GM19324 (cell line): ENCODE data around the gene NECAP2.

Source experiments
- ATAC-seq: cut with Tn5 transposase; IDR thresholded peaks from one replicate; pipeline ENCODE4 v1.9.1; 2021; ENCODE audit warnings: mild to moderate bottlenecking, moderate library complexity; ENCODE audit not compliant: unreplicated experiment, low FRiP score

The NECAP2 gene

GRCh38 chr1:16440470-16441281 lies at the start of gene NECAP2:
Gene NECAP2, plus strand, starts transcription at chr1:16440724. Its CDS starts 38 bp downstream, at chr1:16440762.
- ATAC-seq = peak; percentile 90

- ATAC-seq = no peak
Measured at GRCh38 chr1:16391411-16391810, 49.1 kb upstream of the NECAP2 start.

- no peak for ATAC-seq
Measured at GRCh38 chr1:16392740-16393569, 47.6 kb upstream of the NECAP2 start.

DNA sequence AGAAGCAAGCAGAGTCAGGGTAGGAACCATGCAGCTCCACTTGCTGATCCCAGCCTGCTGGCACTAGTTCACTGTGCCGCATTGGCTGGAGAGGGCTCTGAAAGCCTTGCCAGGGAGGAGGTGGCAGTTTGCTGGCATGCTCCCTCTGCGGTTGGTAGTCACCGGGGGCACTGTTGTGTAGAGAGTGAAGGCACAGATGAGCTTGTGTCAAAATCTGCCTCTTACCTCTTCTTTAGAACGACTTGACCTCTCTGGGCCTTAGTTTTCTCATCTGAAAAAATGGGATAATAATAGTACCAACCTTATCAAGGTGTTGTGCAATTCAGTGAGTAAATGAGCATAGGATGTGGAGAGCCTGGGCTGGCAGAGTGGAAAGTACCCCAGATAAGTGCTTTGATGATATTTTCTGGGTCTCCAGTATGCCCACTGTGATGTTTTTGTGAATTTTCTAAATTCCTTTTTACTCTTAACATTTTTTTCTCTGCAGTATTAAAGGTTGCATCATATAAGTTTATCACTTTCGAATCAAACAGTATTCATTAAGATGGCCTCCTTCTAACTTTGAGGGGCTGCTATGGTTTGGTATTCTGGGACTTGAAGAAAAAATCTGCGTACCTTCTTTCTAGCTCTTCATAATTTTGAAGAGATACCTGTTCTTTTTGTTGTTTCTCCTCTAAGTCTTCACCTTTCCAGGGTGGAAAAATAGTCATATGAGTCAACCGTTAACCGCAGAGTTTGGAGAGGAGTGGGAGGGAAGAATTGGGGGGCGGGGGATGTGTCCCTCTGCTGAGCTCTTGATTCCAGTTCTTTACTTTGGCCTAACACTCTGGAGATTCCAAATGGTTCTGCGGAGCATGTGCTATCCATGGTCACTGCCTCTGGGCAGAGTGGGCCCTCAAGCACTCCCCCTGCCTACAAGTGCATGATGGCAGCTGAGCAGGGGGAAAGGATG lies 46.7 kb upstream of the NECAP2 start:
- ATAC-seq = no peak

GRCh38 chr1:16394977-16395376 lies 45.5 kb upstream of the NECAP2 start:
- no peak for ATAC-seq

- no peak for ATAC-seq
Measured at GRCh38 chr1:16396591-16396990, 43.9 kb upstream of the NECAP2 start.

DNA sequence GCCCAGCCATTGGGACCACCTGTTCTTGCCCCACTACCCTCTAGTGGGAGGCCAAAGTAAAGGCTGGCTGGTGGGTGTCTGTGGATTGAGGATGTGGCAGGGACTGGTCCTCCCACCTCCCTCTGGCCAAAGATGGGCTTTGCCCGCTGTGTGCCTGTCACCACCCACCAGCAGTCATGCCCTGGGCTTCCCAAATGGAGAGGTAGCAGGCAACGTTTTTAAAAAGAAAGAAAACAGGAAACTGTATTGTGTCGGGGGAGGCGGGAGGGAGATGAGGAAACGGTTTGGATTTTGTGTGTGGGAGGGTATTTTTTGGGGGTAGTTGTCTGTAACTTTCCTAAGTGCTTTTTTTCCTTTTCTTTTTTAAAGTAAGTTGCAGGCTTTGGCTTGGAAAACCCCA lies 43.4 kb upstream of the NECAP2 start:
- ATAC-seq = no peak

DNA sequence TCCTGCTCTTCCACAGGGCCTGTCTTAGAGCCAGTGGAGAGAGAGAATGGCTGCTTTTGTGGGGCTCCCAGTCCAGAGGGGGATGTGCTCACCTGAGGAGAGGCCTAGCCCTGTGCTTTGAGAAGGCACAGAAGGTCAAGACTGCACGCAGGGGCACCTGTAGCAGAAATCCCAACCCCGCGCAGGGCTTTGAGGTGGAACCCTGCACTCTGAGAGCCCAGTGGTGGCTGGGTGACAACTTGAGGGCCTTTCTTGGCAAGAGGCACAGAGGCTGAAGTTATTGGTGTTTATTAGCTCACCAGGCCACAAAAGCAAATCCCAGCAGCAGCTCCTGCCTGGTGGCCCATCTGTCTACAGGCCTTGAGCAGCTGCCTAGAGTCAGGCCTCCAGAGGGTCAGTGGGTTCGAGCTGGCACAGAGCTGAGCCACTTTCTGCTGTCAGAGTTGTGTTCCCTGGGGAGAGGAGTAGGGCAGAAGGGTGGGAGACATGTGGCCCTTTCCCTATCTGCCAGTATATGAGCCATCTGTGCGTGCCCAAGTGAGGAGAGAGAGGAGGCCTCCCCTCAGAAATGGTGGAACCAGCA lies 42.1 kb upstream of the NECAP2 start:
- ATAC-seq = no peak

- ATAC-seq = no peak
Measured at GRCh38 chr1:16402742-16403141, 37.8 kb upstream of the NECAP2 start.

GRCh38 chr1:16405441-16405840 lies 35.1 kb upstream of the NECAP2 start:
- no peak for ATAC-seq

- no peak for ATAC-seq
Measured at GRCh38 chr1:16406868-16407267, 33.7 kb upstream of the NECAP2 start.

DNA sequence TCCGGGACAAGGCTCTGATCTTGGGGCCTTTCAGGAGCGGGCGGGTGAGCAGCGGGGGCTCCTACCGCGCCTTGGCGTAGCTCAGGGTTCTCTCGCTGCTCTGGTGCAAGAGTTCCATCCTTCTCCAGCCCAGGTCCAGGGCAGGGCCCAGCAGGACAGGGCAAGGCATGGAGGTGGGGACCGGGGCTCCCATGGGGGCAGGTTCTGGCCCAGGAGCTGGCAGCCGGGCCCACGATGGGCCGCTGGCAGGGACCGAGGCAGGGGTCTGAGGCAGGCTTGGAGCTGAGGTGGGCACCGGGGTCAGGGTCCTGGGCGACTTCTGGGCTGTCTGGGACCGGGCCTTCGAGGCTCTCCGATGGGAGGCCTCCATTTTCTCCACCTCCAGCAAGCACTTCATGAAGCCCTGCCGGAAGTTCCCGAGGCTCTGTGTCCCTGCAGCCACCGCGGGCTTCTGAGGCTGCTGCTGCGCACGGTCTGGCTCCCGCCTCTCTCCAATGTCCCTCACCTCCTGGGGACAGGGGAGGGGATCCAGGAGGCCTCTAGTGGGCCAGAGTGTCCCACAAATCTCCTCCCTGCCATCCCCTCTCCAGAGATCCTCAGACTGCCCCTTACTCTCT lies 30.9 kb upstream of the NECAP2 start:
- ATAC-seq = no peak

GRCh38 chr1:16410803-16411202 lies 29.7 kb upstream of the NECAP2 start:
- ATAC-seq = no peak

DNA sequence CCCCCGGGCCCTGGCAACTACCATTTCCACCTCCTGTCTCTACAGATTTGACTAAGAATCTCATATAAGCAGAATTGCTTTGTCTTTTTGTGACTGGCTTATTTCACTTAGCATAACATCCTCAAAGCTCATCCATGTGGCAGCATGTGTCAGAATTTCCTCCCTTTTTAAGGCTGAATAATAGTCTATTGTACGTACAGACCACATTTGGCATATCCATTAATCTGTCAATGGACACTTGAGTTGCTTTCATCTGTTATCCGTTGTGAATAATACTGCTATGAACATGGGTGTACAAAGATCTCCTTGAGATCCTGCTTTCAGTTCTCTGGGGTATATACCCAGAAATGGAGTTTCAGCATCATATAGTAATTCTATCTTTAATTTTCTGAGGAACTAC lies 27.3 kb upstream of the NECAP2 start:
- no peak for ATAC-seq

DNA sequence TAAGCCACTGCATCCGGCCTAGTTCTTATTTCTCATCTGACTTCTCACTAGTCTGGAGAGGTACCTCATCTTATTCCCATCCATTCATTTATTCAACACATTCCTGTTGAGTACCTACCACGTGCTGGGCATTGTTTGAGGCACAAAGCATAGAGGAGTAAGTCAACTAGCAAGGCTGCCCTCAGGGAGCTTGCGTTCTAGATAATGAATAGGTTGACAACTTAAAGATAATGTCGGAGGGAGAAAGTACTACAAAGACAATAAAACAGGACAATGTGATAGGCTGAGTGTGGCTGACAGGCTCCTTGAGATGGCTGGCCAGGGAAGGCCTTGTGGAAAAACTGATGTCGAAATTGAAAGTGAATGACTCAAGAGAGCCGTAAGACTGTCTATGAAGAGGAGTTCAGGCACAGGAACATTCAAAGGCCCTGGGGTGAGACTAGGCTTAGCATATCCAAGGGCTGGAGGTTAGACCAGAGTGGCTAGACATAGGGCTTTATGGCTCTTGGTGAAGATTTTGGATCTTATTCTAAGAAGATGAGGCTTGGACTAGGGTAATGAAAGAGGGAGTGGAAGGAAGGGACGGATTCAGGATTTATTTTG lies 21.6 kb upstream of the NECAP2 start:
- no peak for ATAC-seq

- no peak for ATAC-seq
Measured at GRCh38 chr1:16420424-16421118, 20.0 kb upstream of the NECAP2 start.

DNA sequence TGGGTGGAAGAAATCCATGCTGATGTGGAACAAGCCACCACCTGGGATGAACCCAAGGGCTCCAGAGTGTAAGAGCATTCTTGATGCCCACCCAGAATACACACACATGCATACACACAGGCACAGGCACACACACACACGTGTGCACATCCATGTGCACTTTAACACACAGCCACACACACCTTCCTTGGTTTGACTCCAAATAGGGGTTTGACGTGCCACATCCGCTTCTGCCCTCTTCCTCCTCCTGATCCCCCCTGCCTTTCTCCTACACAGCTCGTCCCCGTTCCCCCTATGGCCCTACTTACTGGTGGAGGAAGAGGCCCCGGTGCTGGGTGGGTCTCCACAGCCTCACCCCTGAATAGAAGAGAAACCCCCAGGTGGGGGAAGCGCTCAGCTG lies 19.3 kb upstream of the NECAP2 start:
- no peak for ATAC-seq

DNA sequence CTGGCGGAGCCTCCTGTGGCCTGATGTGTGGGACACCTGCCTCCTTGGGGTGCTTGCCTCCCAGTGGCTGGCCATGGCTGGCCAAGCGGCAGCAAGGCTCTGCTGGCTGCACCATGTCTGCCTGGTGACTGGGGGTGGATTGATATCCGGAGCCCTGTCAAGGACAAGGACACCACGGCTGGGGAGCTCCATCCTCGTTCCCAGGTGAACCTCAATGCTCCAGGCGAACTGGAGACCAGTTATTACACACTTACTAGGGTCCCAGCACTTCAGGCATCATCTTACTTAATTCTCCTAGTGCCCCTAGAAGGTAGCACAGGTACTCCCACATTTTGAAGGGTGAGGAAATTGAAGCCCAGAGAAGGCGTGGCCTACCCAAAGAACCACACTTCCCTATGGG lies 18.5 kb upstream of the NECAP2 start:
- ATAC-seq = no peak
